HepG2 (cell line): ENCODE measurements around the gene HLA-F. TPM values are rescaled to one million over a fixed set of nuclear protein-coding genes. Genes with fewer than 3 reads are reported as not detected.

Source experiments
- ATAC-seq: fragments of 200-7000 bp; cut with Tn5 transposase; 3 replicates; pipeline ENCODE4 v1.9.1; 2020; ENCODE audit warnings: mild to moderate bottlenecking, moderate library complexity
- BruUV-seq: library from RNA; stranded (reverse); fragments of 400-500 nt; replicated peaks from 2 replicates; lab custom pipeline; 2021; lab: Mats Ljungman, UMichigan
- CTCF ChIA-PET: fragments of 300-600 bp; formaldehyde crosslinking; extraction: SDS; loops from one replicate; lab custom pipeline; 2021; ENCODE audit warnings: low total read pairs, inconsistent platforms, low intra/inter-chr PET ratio; lab: Yijun Ruan, JAX
- POLR2A ChIA-PET: fragments of 350-600 bp; sonication (Branson Sonifier 250); formaldehyde crosslinking; loops from one replicate; lab custom pipeline; 2020; ENCODE audit warnings: antibody characterized with exemption, inconsistent platforms; lab: Yijun Ruan, JAX
- DNase-seq: peaks from one replicate; pipeline ENCODE4 v3.0.0-alpha.2; 2015; ENCODE audit warnings: low spot score
- FAIRE-seq: peaks from 3 replicates; lab custom pipeline; 2011; peaks lifted over from hg19 to GRCh38; lab: Jason Lieb, UNC
- H2AFZ ChIP-seq: one replicate; pipeline ENCODE4 v1.6.1; 2011; ENCODE audit warnings: low read length, inconsistent platforms
- H3K27ac ChIP-seq: fragments of 300-600 bp; 3 replicates; pipeline ENCODE4 v1.8.0; 2011; ENCODE audit warnings: mixed run types, mild to moderate bottlenecking, mixed read lengths, low read length, inconsistent platforms; ENCODE audit not compliant: insufficient read depth; ENCODE audit errors: extremely low read length
- H3K27me3 ChIP-seq, 2 experiments: fragments of 200-600 bp in 1 of 2; 2 replicates in 1 of 2; 3 replicates in 1 of 2; pipeline versions ENCODE4 v1.6.0 to v1.8.0; 2011; ENCODE audit warnings: low read length in 2 of 2, mild to moderate bottlenecking in 2 of 2, moderate library complexity in 2 of 2, inconsistent platforms in 1 of 2; ENCODE audit not compliant: insufficient read depth in 2 of 2, control insufficient read depth in 1 of 2
- H3K36me3 ChIP-seq, 2 experiments: fragments of 200-600 bp in 1 of 2; replicated peaks in 1 of 2; 2 replicates in 1 of 2; 3 replicates in 1 of 2; pipeline versions ENCODE4 v1.5.1 to v1.8.0; 2011; ENCODE audit warnings: low read length in 2 of 2, inconsistent platforms in 1 of 2; ENCODE audit not compliant: insufficient read depth in 2 of 2, control insufficient read depth in 1 of 2
- H3K4me1 ChIP-seq: 2 replicates; pipeline ENCODE4 v1.5.1; 2012; ENCODE audit warnings: low read length, inconsistent platforms; ENCODE audit not compliant: insufficient read depth
- H3K4me2 ChIP-seq: 2 replicates; pipeline ENCODE4 v1.6.0; 2011; ENCODE audit warnings: low read depth, low read length, inconsistent platforms
- H3K4me3 ChIP-seq, 3 experiments: fragments of 200-600 bp in 1 of 3; sonication (generic), shearing (Covaris generic) in 1 of 3; replicated peaks in 1 of 3; 2 replicates each; pipeline ENCODE4 v1.5.1; 2011 to 2016; ENCODE audit warnings: low read length in 3 of 3, inconsistent platforms in 2 of 3, low read depth in 2 of 3, mild to moderate bottlenecking in 2 of 3, control low read depth in 1 of 3, mixed read lengths in 1 of 3; ENCODE audit not compliant: insufficient read depth in 1 of 3
- H3K79me2 ChIP-seq: one replicate; pipeline ENCODE4 v1.6.1; 2011; ENCODE audit warnings: low read length, inconsistent platforms; ENCODE audit not compliant: insufficient read depth
- H3K9ac ChIP-seq: 2 replicates; pipeline ENCODE4 v1.6.0; 2011; ENCODE audit warnings: mild to moderate bottlenecking, low read depth, low read length, inconsistent platforms; ENCODE audit not compliant: insufficient read depth
- H3K9me3 ChIP-seq: 2 replicates; pipeline ENCODE4 v1.5.1; 2012; ENCODE audit warnings: mild to moderate bottlenecking, low read length
- H4K20me1 ChIP-seq: 2 replicates; pipeline ENCODE4 v1.6.0; 2011; ENCODE audit warnings: inconsistent platforms, mild to moderate bottlenecking, low read length, moderate library complexity; ENCODE audit not compliant: insufficient read depth
- BCL6 ChIP-seq: IDR thresholded peaks from 2 replicates; pipeline ENCODE4 v1.6.1; 2016; ENCODE audit warnings: missing genetic modification reagents, missing compliant biosample characterization
- EEA1 ChIP-seq: sonication (generic); formaldehyde crosslinking; IDR thresholded peaks from 2 replicates; pipeline ENCODE4 v1.5.1; 2020; ENCODE audit warnings: mild to moderate bottlenecking, missing genetic modification reagents, borderline replicate concordance
- SKI ChIP-seq: fragments of 450-650 bp; IDR thresholded peaks from one replicate; pipeline ENCODE4 v1.6.1; 2018; ENCODE audit warnings: mild to moderate bottlenecking; ENCODE audit not compliant: partially characterized antibody
- SMYD3 ChIP-seq: sonication (generic); formaldehyde crosslinking; IDR thresholded peaks from 2 replicates; pipeline ENCODE4 v1.8.1; 2023; ENCODE audit warnings: mild to moderate bottlenecking, missing genetic modification reagents
- ZFP91 ChIP-seq: sonication (generic); formaldehyde crosslinking; IDR thresholded peaks from 2 replicates; pipeline ENCODE4 v1.9.0; 2022; ENCODE audit warnings: missing genetic modification reagents, mild to moderate bottlenecking, borderline replicate concordance
- ZHX1 ChIP-seq: sonication (generic); formaldehyde crosslinking; IDR thresholded peaks from 2 replicates; pipeline ENCODE4 v1.8.1; 2022; ENCODE audit warnings: low read depth, mild to moderate bottlenecking, missing genetic modification reagents
- ZMYM4 ChIP-seq: sonication (generic); formaldehyde crosslinking; IDR thresholded peaks from 2 replicates; pipeline ENCODE4 v1.8.1; 2023; ENCODE audit warnings: mild to moderate bottlenecking, missing genetic modification reagents
- ZNF317 ChIP-seq: sonication (generic); formaldehyde crosslinking; IDR thresholded peaks from 2 replicates; pipeline ENCODE4 v1.5.0; 2020; ENCODE audit warnings: mild to moderate bottlenecking, missing genetic modification reagents
- ZNF382 ChIP-seq: sonication (generic); formaldehyde crosslinking; IDR thresholded peaks from 2 replicates; pipeline ENCODE4 v1.5.0; 2020; ENCODE audit warnings: missing genetic modification reagents, mild to moderate bottlenecking, borderline replicate concordance
- ZNF775 ChIP-seq: sonication (generic); formaldehyde crosslinking; IDR thresholded peaks from 2 replicates; pipeline ENCODE4 v1.4.0; 2020; ENCODE audit warnings: missing genetic modification reagents, mild to moderate bottlenecking, moderate library complexity, borderline replicate concordance
- WGBS: methylation state at CpG from one replicate; pipeline ENCODE4 v1.1.6; 2017; ENCODE audit warnings: low lambda C conversion rate; 5-methylcytosine and 5-hydroxymethylcytosine counted together
- in situ Hi-C: cut with HindIII; loops from 2 replicates; pipeline ENCODE4 v1.10.0; 2017; ENCODE audit warnings: low pct_unique_long_range_greater_than_20kb; ENCODE audit not compliant: extremely low pct_ligation_motif_present
- intact Hi-C: fragments of 100-400 bp; cut with micrococcal nuclease; formaldehyde crosslinking; loops from one replicate; pipeline ENCODE4 v1.10.0; 2022; ENCODE audit not compliant: unreplicated experiment
- polyA plus RNA-seq, 8 experiments: library from polyadenylated mRNA; depleted of rRNA in 3 of 8; stranded (reverse) in 7 of 8; unstranded in 1 of 8; fragments of >200 nt; fragmentation: Illumina TruSeq in 4 of 8; extraction: Trizol in 4 of 8; gene quantifications; 2 replicates each; pipeline versions ENCODE4 v1.2.1 to v1.2.3, GENCODE V29; 2011 to 2016; ENCODE audit warnings: low read depth in 4 of 8, missing spikeins in 1 of 8, mixed read lengths in 1 of 8; ENCODE audit not compliant: insufficient read depth in 1 of 8
- total RNA-seq, 5 experiments: library from RNA; depleted of rRNA; stranded (reverse); fragments of >200 nt; fragmentation: Illumina TruSeq; extraction: Trizol; gene quantifications; 2 replicates each; pipeline ENCODE4 v1.2.3, GENCODE V29; 2016; ENCODE audit warnings: low read depth in 1 of 5

Gene HLA-F
- total and polyA plus RNA-seq, 2 of the 13 experiments (the other 11 are each of a cell fraction or from before 2014, with no cell fraction given) = 6.0 to 6.1 TPM

- TF ChIP-seq ZMYM4 (CRISPR knock-in tag) = no peak
- no peak for TF ChIP-seq BCL6 (CRISPR knock-in tag)
- TF ChIP-seq ZFP91 (CRISPR knock-in tag) = no peak
- TF ChIP-seq SMYD3 = no peak
- TF ChIP-seq ZNF382 = no peak
- no peak for TF ChIP-seq SKI
These were observed 47.7 kb upstream of the HLA-F start (continued) for GRCh38 chr6:29675561-29675960.

GRCh38 chr6:29676981-29677601, 46.1 kb upstream of the HLA-F start:
- Histone ChIP-seq H3K4me3 (no peak overlapping the region), H3K9ac (no peak overlapping the region), H3K27ac (no peak overlapping the region), H3K79me2 (no peaks in the 10 kb centered on the region), H2AFZ (no peak overlapping the region), H4K20me1 (no peaks in the 10 kb centered on the region), H3K4me2 (no peak overlapping the region), H3K9me3 (no peaks in the 10 kb centered on the region), H3K36me3 (no peaks in the 10 kb centered on the region), H3K4me1 (no peaks in the 10 kb centered on the region), H3K27me3 (0 out of 5 replicates have a peak, but pooled peaks cover 0 to 2% of the 10 kb centered on the region in 2 experiments)
- intact Hi-C loops (no loop called here), in situ Hi-C loops (no loop called here)
- TF ChIP-seq EEA1 (CRISPR knock-in tag) (no peak), ZNF775 (CRISPR knock-in tag) (no peak), ZNF317 (CRISPR knock-in tag) (0 out of 2 replicates have a peak, but pooled peaks have one; percentile 42), ZHX1 (CRISPR knock-in tag) (no peak)
- CTCF ChIA-PET = no interaction called here
- BruUV-seq = no TSS peak
- WGBS = 3% methylated on average over 2 of the region's 2 CpGs
- no peak for DNase-seq
- POLR2A ChIA-PET = no interaction called here
- ATAC-seq = no peak
- no peak for FAIRE-seq
